SW480 (cell line): Measurements from ENCODE around the gene GNGT2.

Source experiments
- DNase-seq: peaks from one replicate; pipeline ENCODE4 v3.0.0-alpha.2; 2016; ENCODE audit warnings: low spot score

Gene GNGT2

GRCh38 chr17:49170216-49170615, 40.2 kb downstream of the GNGT2 start:
- DNase-seq: no peak

- DNase-seq: no peak
Observed at GRCh38 chr17:49168706-49169105, 41.7 kb downstream of the GNGT2 start.

GRCh38 chr17:49165143-49165542, 45.2 kb downstream of the GNGT2 start:
- no peak for DNase-seq

GRCh38 chr17:49162866-49163265, 47.5 kb downstream of the GNGT2 start:
- DNase-seq: no peak

- DNase-seq: no peak
Observed at GRCh38 chr17:49157784-49158183, 52.6 kb downstream of the GNGT2 start.

- DNase-seq: no peak
Observed at GRCh38 chr17:49156256-49156655, 54.1 kb downstream of the GNGT2 start.
